Neural cell (in vitro differentiated cells): ENCODE data around the gene NPAS3. TPM values are rescaled to one million over a fixed set of nuclear protein-coding genes. Genes with fewer than 3 reads are reported as not detected.

ENCODE experiments used
- H2AFZ ChIP-seq: fragments of 200-600, 300-800 bp; sonication (generic), shearing (Covaris generic); 2 replicates; pipeline ENCODE4 v1.6.0; 2014; ENCODE audit warnings: low read depth, mild to moderate bottlenecking, antibody characterized with exemption, low read length, moderate library complexity
- H3F3A ChIP-seq: fragments of 200-600 bp; shearing (Covaris generic); 2 replicates; pipeline ENCODE4 v1.6.1; 2016; ENCODE audit warnings: mild to moderate bottlenecking, moderate library complexity, mixed read lengths, antibody characterized with exemption, low read length; ENCODE audit not compliant: insufficient read depth, poor library complexity, severe bottlenecking
- H3K27ac ChIP-seq: fragments of 200-600, 300-800 bp; sonication (generic), shearing (Covaris generic); 2 replicates; pipeline ENCODE4 v1.5.1; 2014; ENCODE audit warnings: mild to moderate bottlenecking, low read length, moderate library complexity
- H3K27me3 ChIP-seq: fragments of 300-800, 200-600 bp; sonication (generic), shearing (Covaris generic); 2 replicates; pipeline ENCODE4 v1.6.0; 2014; ENCODE audit warnings: mild to moderate bottlenecking, low read depth, low read length, moderate library complexity; ENCODE audit not compliant: insufficient read depth
- H3K36me3 ChIP-seq: fragments of 300-800, 200-600 bp; sonication (generic), shearing (Covaris generic); 2 replicates; pipeline ENCODE4 v1.5.1; 2014; ENCODE audit warnings: mild to moderate bottlenecking, antibody characterized with exemption, low read length, moderate library complexity; ENCODE audit not compliant: insufficient read depth
- H3K4me2 ChIP-seq: fragments of 300-800, 200-600 bp; sonication (generic), shearing (Covaris generic); 2 replicates; pipeline ENCODE4 v1.6.0; 2014; ENCODE audit warnings: mild to moderate bottlenecking, low read length
- H3K4me3 ChIP-seq: fragments of 300-800, 200-600 bp; sonication (generic), shearing (Covaris generic); 2 replicates; pipeline ENCODE4 v1.5.1; 2014; ENCODE audit warnings: mild to moderate bottlenecking, low read length, moderate library complexity
- H3K79me2 ChIP-seq: fragments of 200-600 bp; shearing (Covaris generic); replicated peaks from 2 replicates; pipeline ENCODE4 v1.6.0; 2014; ENCODE audit warnings: mild to moderate bottlenecking, low read length, moderate library complexity; ENCODE audit not compliant: insufficient read depth
- H3K9ac ChIP-seq: fragments of 300-800, 200-600 bp; sonication (generic), shearing (Covaris generic); 2 replicates; pipeline ENCODE4 v1.6.1; 2016; ENCODE audit warnings: mild to moderate bottlenecking, low read length, mixed read lengths
- H3K9me2 ChIP-seq: fragments of 200-600 bp; shearing (Covaris generic); 2 replicates; pipeline ENCODE4 v1.6.1; 2016; ENCODE audit warnings: mild to moderate bottlenecking, low read length, mixed read lengths; ENCODE audit not compliant: insufficient read depth
- H3K9me3 ChIP-seq: fragments of 200-600, 300-800 bp; sonication (generic), shearing (Covaris generic); 2 replicates; pipeline ENCODE4 v1.6.1; 2016; ENCODE audit warnings: mild to moderate bottlenecking, mixed run types, low read length, moderate library complexity, mixed read lengths
- H4K20me1 ChIP-seq: fragments of 200-600 bp; shearing (Covaris generic); 2 replicates; pipeline ENCODE4 v1.6.1; 2016; ENCODE audit warnings: mild to moderate bottlenecking, mixed run types; ENCODE audit not compliant: insufficient read depth
- EP300 ChIP-seq: fragments of 450-650 bp; conservative IDR thresholded peaks from 2 replicates; pipeline ENCODE4 v1.6.1; 2014; ENCODE audit warnings: antibody characterized with exemption, mild to moderate bottlenecking, moderate library complexity; ENCODE audit not compliant: poor library complexity, severe bottlenecking
- EZH2 ChIP-seq: fragments of 200-600, 300-800 bp; shearing (Covaris generic), sonication (generic); IDR thresholded peaks from 2 replicates; pipeline ENCODE4 v1.6.1; 2014; ENCODE audit warnings: antibody characterized with exemption, low read length, borderline replicate concordance, mild to moderate bottlenecking; ENCODE audit not compliant: insufficient read depth, poor library complexity, severe bottlenecking
- MXI1 ChIP-seq: fragments of 450-650 bp; conservative IDR thresholded peaks from 2 replicates; pipeline ENCODE4 v1.6.1; 2014; ENCODE audit warnings: antibody characterized with exemption, mild to moderate bottlenecking; ENCODE audit not compliant: poor library complexity, severe bottlenecking
- POLR2AphosphoS5 ChIP-seq: IDR thresholded peaks from 2 replicates; pipeline ENCODE4 v1.6.1; 2012
- RAD21 ChIP-seq: fragments of 450-650 bp; conservative IDR thresholded peaks from 2 replicates; pipeline ENCODE4 v1.6.1; 2014; ENCODE audit warnings: antibody characterized with exemption, mild to moderate bottlenecking, moderate library complexity
- SMC3 ChIP-seq: fragments of 450-650 bp; conservative IDR thresholded peaks from 2 replicates; pipeline ENCODE4 v1.6.1; 2014; ENCODE audit warnings: antibody characterized with exemption, mild to moderate bottlenecking, moderate library complexity; ENCODE audit not compliant: poor library complexity
- TAF1 ChIP-seq: IDR thresholded peaks from 2 replicates; pipeline ENCODE4 v1.6.1; 2012; ENCODE audit warnings: low read depth
- polyA plus RNA-seq: library from polyadenylated mRNA; depleted of rRNA; stranded (reverse); fragments of >200 nt; gene quantifications from 2 replicates; pipeline ENCODE4 v1.2.3, GENCODE V29; 2014
- TF ChIP-seq, protein P1 (sequence below): fragments of 450-650 bp; IDR thresholded peaks from 2 replicates; pipeline ENCODE4 v1.5.1; 2014; ENCODE audit warnings: antibody characterized with exemption, mild to moderate bottlenecking, moderate library complexity; ENCODE audit not compliant: poor library complexity, severe bottlenecking
- TF ChIP-seq, protein P2 (sequence below): IDR thresholded peaks from 2 replicates; pipeline ENCODE4 v1.6.1; 2012; ENCODE audit warnings: borderline replicate concordance

NPAS3 gene
- polyA plus RNA-seq, 1 donor from 2014 or later: 1.3 TPM

DNA sequence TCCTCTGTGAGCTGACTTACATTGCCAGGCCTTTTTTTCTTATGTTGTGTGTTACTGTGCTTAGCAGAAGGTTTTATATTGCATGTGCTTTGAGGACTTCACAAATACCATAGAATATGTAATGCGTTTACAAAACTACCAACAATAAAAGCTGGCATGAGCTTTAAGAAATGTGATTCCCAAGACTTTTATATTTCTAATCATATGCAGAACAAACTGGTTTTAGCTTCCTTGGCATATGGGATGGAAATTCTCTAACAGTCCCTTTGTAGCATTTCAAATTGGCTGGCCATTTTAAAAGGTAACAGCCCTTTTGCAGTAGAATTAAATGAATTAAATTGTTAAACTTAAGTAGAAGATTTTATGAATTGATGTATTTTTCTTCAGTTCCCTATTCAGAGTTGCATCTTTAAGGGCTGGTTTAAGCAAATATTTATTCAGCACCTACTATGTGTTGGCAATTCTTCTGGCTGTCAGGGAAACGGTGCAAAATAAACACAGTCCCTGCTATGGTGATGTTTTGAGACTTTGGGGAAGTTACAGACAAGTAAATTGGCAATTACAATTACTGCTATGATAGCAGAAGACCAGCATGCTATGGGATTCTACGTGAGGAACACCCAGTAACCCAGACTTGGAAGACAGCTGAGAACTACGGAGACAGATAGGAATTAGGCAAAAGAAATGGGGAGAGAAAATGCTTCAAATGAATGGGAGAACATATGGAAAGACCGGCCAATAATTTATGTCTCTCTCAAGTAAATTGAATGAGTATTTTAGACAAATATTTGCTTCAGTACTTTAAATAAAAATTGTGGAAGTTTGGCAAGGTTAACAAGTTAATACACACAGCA, 565.8 kb downstream of the NPAS3 start:
- no peak overlapping the region for H3K4me2 ChIP-seq
- no peak overlapping the region for H3K4me3 ChIP-seq
- no peak overlapping the region for H3K27ac ChIP-seq
- H3K79me2 ChIP-seq: no peaks in the 10 kb centered on the region
- H3K9me2 ChIP-seq: no peaks in the 10 kb centered on the region
- no peaks in the 10 kb centered on the region for H3K9me3 ChIP-seq
- no peak for TF ChIP-seq SMC3
- no peak for TF ChIP-seq RAD21
- TF ChIP-seq MXI1: no peak
- TF ChIP-seq, protein P1, sequence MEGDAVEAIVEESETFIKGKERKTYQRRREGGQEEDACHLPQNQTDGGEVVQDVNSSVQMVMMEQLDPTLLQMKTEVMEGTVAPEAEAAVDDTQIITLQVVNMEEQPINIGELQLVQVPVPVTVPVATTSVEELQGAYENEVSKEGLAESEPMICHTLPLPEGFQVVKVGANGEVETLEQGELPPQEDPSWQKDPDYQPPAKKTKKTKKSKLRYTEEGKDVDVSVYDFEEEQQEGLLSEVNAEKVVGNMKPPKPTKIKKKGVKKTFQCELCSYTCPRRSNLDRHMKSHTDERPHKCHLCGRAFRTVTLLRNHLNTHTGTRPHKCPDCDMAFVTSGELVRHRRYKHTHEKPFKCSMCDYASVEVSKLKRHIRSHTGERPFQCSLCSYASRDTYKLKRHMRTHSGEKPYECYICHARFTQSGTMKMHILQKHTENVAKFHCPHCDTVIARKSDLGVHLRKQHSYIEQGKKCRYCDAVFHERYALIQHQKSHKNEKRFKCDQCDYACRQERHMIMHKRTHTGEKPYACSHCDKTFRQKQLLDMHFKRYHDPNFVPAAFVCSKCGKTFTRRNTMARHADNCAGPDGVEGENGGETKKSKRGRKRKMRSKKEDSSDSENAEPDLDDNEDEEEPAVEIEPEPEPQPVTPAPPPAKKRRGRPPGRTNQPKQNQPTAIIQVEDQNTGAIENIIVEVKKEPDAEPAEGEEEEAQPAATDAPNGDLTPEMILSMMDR: no peak
- TF ChIP-seq TAF1: no peak
- TF ChIP-seq EZH2: no peak
- no peaks in the 10 kb centered on the region for H3F3A ChIP-seq
- H3K36me3 ChIP-seq: no peaks in the 10 kb centered on the region
- no peaks in the 10 kb centered on the region for H3K27me3 ChIP-seq
- no peaks in the 10 kb centered on the region for H4K20me1 ChIP-seq
- H2AFZ ChIP-seq: no peak overlapping the region
- no peak overlapping the region for H3K9ac ChIP-seq

DNA sequence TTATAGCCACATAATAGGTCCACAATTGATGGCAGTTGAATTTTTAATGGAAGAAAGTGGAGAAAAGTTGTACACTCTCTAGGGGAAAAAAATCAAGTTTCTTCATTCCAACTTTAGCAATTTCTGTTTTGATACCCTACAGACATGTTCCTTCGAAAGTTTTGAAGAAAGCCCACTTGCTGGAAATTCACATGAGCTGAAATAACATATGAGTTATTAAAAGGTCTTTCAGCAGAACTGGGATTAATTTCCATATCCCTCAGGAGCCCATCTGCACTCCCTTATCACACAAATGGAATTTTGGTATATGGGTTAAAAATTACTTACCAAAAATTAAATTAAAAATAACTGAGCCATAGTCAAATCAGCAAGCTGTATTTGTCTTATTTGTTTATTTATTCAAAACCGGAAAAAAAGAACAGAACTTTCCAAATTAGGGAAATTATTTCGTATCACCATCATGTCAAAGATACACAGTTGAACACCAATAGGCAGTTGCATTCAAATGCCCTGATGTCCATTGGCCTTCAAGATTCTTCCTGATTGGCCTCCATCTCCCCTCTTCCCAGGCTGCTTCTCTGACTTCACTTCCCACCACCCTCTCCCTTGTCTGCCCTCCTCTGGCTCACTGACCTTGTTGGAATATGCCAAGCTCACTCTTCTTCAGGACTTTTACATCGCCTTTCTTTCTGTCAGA, 566.7 kb downstream of the NPAS3 start:
- Histone ChIP-seq H3K27ac (no peak overlapping the region), H3K9ac (no peak overlapping the region), H3K4me3 (no peak overlapping the region), H3K9me2 (no peaks in the 10 kb centered on the region), H3K36me3 (no peaks in the 10 kb centered on the region), H2AFZ (no peak overlapping the region), H3K79me2 (no peaks in the 10 kb centered on the region), H3K9me3 (no peaks in the 10 kb centered on the region), H3F3A (no peaks in the 10 kb centered on the region), H3K27me3 (no peaks in the 10 kb centered on the region), H3K4me2 (no peak overlapping the region), H4K20me1 (no peaks in the 10 kb centered on the region)
- TF ChIP-seq, protein P1: no peak
- TF ChIP-seq SMC3: no peak
- no peak for TF ChIP-seq TAF1
- TF ChIP-seq RAD21: no peak
- TF ChIP-seq MXI1: no peak
- no peak for TF ChIP-seq POLR2AphosphoS5
- TF ChIP-seq EP300: no peak
- TF ChIP-seq, protein P2, sequence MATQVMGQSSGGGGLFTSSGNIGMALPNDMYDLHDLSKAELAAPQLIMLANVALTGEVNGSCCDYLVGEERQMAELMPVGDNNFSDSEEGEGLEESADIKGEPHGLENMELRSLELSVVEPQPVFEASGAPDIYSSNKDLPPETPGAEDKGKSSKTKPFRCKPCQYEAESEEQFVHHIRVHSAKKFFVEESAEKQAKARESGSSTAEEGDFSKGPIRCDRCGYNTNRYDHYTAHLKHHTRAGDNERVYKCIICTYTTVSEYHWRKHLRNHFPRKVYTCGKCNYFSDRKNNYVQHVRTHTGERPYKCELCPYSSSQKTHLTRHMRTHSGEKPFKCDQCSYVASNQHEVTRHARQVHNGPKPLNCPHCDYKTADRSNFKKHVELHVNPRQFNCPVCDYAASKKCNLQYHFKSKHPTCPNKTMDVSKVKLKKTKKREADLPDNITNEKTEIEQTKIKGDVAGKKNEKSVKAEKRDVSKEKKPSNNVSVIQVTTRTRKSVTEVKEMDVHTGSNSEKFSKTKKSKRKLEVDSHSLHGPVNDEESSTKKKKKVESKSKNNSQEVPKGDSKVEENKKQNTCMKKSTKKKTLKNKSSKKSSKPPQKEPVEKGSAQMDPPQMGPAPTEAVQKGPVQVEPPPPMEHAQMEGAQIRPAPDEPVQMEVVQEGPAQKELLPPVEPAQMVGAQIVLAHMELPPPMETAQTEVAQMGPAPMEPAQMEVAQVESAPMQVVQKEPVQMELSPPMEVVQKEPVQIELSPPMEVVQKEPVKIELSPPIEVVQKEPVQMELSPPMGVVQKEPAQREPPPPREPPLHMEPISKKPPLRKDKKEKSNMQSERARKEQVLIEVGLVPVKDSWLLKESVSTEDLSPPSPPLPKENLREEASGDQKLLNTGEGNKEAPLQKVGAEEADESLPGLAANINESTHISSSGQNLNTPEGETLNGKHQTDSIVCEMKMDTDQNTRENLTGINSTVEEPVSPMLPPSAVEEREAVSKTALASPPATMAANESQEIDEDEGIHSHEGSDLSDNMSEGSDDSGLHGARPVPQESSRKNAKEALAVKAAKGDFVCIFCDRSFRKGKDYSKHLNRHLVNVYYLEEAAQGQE: no peak
- no peak for TF ChIP-seq EZH2
